ENCODE results near the gene CCR9.

CCR9 gene

DNA sequence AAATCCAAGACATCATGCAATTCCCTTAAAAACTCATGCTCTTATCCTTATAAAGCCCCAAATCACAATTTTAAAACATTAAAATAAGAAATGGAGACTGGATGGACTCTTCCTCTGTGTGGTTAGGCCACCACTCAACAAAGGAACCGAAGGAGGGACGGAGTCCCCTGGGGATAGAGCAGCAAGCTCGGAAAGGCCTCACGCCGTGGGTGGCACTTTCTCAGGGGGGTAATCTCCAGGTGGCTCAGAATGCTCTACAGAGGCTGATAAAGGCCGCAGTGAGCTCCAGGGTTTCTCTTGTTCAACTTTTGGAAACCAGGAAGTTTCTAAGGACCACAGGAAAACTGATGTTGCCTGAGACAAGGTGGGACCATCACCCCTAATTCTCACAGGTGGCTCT lies 23.2 kb downstream of the CCR9 start:
- DNase-seq, result no peak

GRCh38 chr3:45910892-45911291 lies 24.5 kb downstream of the CCR9 start:
- no peak for DNase-seq

DNA sequence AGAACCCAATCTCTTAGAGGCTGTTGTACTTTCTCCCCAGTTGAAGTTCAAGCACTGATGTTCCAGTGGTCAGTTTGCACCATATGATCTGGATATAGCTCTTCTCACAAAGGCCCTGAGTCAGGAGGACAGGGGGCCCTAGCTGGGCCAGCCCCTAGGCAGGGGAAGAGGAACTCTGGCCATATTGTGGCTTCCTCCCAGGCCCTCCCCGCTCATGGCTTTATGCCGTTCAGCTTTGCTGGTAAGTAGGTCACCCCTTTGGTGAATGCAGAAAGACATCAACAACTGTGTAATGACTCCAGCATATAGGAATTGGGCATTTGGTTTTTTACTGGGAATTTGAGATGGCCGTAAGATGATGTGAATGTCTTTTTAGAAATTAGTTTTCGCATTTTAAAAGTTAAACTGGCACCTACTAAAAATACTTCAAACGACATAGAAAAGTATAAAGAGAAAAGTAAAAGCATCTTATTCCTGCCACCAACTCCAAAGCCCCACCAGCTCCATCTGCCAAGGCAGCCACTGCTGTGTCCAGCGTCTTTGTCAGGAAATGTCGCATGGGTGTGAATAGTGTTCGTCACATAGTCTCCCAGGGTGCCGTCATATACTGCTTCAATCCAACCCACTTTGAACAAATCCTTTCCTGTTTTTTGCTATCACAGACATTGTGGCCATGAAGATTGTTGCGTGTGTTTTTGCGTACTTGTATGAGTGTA lies 25.3 kb downstream of the CCR9 start:
- no peak for DNase-seq

DNA sequence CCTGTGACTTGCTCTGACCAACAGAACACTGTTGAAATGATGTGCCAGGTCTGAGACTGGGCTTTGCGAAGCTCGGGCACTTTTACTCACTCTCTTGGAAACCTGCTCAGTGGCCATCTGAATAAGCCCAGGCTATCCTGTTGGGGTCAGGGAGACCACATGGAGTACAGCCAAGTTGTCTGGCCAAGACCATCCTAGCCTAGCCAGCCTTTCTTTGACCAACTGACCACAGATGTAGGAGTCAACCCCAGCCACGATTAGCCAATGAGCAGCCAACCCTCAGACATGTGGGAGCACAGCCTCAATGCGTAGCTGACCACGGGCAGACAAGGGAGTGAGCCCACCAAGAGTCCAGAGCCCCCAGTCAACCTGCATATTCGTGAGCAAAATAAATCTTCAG lies 26.1 kb downstream of the CCR9 start:
- DNase-seq, result no peak

DNA sequence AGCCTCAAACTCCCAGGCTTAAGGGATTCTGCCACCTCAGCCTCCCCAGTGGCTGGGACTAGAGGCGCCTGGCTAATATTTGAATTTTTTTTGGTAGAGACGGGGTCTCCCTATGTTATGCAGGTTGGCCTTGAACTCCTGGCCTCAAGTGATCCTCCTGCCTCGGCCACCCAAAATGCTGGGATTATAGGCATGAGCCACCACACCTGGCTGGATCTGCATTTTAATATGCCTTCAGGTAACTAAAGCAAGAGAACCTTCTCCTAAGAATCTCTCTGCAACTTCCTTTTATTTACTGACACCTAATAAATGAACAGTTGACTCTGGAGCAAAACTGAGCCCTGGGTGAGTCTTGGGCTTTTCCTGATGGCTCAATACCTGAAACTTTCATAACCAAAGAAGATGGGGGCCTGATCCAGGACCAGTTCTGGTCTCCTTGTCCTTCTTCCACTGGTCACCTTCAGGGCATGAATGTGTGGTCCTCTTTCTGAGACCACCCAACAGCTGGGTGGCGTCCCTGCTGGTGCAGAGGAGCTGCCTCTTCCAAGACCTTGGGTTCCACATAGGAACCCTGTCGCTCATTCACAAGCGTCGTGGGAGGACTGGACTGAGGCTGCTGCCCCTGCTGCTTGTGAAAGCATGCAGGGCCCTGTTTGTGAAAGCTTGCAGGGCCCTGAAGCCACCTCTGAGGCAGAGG lies 28.2 kb downstream of the CCR9 start:
- no peak for DNase-seq

GRCh38 chr3:45915059-45915439 lies 28.7 kb downstream of the CCR9 start:
- no peak for DNase-seq

DNA sequence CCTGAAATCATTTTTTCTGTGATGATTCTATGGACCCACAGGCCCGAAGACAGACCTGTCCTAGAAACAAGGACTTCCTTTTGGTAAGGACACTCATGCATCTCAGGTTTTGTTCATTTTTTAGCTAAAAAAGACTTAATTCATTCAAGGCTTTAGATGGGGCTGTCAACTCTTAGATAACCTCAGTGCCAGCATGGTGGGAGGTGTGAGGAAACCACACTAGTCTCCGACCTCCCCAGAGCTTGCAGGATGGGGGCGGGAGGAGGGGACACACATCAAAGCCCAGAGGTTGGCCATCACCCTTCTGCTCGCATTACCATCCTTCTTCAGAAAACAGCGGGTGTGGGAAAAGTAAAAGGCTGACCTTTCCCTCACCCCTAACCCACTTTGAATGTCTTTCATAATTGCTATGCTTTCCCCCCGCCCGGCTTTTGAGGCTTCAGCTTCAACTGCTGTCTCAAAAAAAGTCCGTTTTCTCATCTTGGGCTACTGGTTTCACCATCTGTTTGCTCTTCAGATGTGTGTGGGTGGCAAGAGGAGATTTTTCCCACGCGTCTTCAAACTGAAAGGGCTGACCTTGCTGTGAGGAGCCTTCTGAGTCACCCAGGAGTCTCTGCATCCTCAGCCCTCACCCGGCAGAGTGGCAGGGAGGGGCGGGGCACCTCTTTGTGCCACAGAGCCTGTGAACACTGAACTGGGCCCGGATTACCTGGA lies 29.3 kb downstream of the CCR9 start:
- DNase-seq, result peak; percentile 34

DNA sequence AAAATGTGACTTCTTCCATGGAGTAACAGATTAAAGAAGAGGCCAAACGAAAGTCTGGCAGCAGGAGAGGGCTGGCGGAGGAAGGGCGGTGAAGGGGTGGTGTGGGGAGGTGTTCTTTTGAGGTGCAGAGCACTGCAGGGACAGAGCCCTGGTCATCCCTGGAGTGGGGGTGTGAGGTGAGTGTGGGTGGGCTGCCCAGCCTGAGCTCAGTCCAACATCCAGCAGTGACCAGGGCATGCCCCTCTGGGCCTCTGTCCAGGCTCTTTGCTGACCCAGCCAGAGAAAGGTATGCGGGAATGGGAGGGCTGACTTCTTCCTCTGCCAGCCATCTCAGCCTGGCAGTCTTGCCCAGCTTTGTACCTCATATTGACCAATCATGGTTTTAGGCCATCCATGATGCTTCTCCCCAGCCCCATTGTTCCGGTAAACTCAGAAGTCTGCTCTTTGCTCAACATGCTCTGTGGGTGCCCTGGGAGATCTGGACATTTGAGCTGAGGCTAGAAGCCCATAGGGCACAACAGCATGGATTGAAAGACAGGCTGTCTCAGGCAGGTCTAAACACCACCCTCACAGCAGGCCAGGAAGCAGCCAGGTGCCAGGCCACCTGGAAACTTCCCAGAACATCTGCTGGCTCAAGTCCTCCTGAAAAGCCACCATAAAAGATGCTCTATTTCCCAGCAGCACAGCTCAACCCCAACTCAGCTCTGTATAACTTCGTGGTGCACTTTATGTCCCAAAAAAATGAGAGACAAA lies 31.0 kb downstream of the CCR9 start:
- DNase-seq, result no peak

DNA sequence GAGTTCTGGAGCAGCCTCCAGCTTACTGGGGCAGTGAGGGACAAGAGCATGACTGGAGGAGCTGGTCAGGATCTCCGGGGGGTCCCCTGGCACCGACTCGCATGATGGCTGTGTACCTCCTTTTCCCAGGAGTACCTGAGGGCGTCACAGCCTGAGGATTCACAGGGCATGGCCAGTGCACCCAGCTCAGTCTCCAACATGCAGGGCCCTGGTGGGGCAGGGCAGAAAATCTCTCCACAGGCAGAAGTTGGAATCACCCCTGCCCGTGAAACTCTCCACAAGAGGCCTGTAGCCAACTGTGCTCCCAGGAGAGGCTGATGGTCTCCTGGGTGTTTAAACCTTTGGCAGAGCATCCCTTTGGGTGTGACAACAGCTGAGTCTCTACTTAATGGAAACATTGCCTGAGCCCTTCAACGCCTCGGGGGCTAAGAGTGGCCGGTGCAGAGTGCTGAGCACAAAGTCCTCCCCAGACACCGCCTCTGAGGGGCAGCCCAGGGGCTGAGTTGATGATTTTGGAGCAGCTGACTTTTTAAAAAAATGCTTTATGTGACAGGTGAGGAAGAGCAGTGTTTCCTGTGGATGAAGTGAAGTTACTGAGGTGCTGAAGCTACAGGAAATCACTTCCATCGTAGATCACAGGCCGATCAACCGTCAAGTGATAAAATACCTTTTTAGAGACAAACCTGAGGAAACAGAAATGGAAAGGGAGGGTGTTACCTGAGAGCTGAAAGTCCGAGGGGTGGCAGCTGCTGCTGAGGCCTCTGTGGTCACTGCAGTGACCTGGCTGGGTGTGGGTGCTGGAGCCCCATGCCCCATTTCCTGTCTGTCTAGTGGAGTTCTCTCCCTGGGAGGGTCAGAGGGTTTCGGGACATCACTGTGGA lies 35.1 kb downstream of the CCR9 start:
- DNase-seq, result no peak

- DNase-seq, result no peak
These were observed 35.6 kb downstream of the CCR9 start for GRCh38 chr3:45922039-45922326.

GRCh38 chr3:45922950-45923590 lies 36.7 kb downstream of the CCR9 start:
- DNase-seq, result no peak

DNA sequence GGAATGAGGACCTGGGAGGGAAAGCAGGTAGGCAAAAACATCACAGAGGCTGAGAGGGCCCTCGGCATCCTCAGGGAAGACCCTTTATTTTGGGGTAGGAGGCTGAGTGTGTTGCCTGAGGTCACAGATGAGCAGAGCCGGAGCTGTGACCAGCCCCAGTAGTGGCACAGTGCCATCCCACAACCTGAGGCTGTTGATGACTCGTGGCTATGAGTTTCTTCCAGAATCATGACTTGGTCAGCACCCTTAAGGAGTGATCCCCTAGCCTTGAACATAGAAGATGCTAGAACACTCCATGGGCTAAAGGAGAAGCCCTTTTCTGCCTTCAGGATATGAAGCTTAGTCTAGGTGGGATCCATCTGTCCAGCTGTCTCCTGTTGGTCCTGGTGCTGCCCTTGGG lies 37.4 kb downstream of the CCR9 start:
- no peak for DNase-seq

- no peak for DNase-seq
These were observed 41.5 kb downstream of the CCR9 start for GRCh38 chr3:45927881-45928280.

DNA sequence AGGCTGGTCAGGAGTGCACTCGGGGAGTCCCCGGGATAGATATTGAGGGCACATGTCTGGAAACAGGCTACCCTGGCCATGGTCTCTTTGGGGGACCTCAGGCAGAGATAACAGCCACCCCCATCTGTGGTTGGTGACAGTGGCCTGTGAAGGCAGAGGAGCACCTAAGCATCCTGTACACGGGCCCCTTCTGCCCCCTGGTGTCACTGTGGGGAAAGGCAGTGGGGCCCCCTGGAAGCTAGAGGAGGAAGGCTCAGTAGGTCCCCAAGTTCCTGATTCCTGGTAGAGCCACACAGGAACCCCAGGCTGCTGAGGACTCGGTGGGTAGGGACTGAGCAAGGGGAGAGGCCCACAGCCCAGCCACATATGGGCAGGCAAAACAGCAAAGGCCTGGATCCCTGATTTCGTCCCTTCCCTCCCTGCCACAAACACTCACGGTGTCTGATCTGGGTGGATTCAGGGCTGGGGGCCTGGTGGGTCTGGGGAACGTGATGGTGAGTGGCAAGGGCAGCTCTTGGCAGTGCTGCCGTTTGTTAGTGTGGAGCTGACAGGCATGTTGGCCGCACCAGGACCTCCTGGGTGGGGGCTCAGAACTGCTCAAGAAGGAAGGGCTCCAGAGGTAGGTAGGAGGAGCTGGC lies 42.8 kb downstream of the CCR9 start:
- DNase-seq, result peak; percentile 56

- DNase-seq, result no peak
These were observed 45.2 kb downstream of the CCR9 start for GRCh38 chr3:45931496-45931895.

- DNase-seq, result no peak
These were observed 45.8 kb downstream of the CCR9 start for GRCh38 chr3:45932112-45932511.

- no peak for DNase-seq
These were observed 47.2 kb downstream of the CCR9 start for GRCh38 chr3:45933591-45933990.

- DNase-seq, result no peak
These were observed 49.9 kb downstream of the CCR9 start for GRCh38 chr3:45936261-45936660.

- no peak for DNase-seq
These were observed 51.1 kb downstream of the CCR9 start for GRCh38 chr3:45937206-45938042.

DNA sequence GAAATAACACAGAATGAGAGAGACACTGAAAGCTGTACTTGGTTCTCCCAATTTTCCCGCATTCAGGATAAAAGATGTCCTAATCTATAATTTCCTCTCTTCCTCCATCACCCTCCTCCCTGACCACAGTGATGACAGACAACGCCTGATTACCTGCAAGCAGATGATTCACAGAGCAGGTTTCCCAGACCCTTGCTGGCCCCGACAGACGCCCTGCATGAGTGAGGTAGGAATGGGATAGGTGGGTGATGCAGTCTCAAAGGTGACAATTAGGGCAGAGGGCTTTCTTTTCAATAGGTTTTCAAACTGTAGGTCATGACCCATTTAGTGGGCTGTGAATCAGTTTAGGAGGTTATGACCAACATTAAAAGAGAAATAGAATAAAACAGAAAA lies 51.7 kb downstream of the CCR9 start:
- DNase-seq, result no peak

GRCh38 chr3:45938864-45939263 lies 52.5 kb downstream of the CCR9 start:
- DNase-seq, result peak; percentile 89

Measured in femur (tissue), 1 donor.